HL-60 (cell line): ENCODE results near the gene PPP2R5C.

Experiments
- GABPA ChIP-seq: IDR thresholded peaks from 2 replicates; pipeline ENCODE4 v1.6.1; 2012; ENCODE audit warnings: low read depth
- POLR2AphosphoS5 ChIP-seq: IDR thresholded peaks from 2 replicates; pipeline ENCODE4 v1.6.1; 2012; ENCODE audit warnings: low read depth
- SPI1 ChIP-seq: IDR thresholded peaks from 2 replicates; pipeline ENCODE4 v1.6.1; 2012; ENCODE audit warnings: low read depth, mild to moderate bottlenecking, borderline replicate concordance
- TF ChIP-seq, protein P1 (sequence below): IDR thresholded peaks from one replicate; pipeline ENCODE4 v1.5.1; 2011; ENCODE audit warnings: low read length, control low read depth, inconsistent platforms; ENCODE audit not compliant: insufficient read depth
- TF ChIP-seq, protein P2 (sequence below): IDR thresholded peaks from 2 replicates; pipeline ENCODE4 v1.6.1; 2012; ENCODE audit warnings: low read depth; ENCODE audit not compliant: insufficient replicate concordance

DNA sequence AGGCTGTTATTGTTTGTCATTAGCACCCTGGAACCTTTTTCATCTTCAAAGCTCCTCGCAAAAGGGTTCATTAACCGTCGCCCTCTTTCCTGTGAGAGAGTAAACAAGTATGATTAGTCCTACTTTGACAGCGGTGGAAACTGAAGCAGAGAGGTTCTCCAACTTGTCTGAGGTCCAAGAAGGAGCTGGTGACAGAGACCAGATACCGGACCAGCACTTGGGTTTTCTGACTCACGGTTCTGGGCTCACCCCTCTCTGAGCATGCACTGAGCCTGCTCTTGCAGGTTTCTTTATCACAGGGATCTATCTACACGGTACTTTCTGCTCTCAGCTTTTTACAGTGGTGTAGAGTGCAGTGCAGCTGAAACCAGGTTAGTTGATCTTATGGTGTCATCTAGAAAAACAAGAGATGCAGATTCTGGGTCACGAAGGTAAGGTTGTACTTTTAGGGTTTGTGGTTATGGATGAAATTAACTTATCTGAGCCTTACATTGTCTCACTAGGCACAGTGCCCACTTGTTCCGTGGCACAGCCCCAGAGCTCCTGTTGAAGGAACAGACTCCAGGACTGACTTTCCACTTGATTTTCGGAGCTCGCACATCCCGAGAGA lies 62.1 kb downstream of the PPP2R5C start:
- TF ChIP-seq, protein P1, sequence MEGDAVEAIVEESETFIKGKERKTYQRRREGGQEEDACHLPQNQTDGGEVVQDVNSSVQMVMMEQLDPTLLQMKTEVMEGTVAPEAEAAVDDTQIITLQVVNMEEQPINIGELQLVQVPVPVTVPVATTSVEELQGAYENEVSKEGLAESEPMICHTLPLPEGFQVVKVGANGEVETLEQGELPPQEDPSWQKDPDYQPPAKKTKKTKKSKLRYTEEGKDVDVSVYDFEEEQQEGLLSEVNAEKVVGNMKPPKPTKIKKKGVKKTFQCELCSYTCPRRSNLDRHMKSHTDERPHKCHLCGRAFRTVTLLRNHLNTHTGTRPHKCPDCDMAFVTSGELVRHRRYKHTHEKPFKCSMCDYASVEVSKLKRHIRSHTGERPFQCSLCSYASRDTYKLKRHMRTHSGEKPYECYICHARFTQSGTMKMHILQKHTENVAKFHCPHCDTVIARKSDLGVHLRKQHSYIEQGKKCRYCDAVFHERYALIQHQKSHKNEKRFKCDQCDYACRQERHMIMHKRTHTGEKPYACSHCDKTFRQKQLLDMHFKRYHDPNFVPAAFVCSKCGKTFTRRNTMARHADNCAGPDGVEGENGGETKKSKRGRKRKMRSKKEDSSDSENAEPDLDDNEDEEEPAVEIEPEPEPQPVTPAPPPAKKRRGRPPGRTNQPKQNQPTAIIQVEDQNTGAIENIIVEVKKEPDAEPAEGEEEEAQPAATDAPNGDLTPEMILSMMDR, result no peak
- TF ChIP-seq, protein P2, sequence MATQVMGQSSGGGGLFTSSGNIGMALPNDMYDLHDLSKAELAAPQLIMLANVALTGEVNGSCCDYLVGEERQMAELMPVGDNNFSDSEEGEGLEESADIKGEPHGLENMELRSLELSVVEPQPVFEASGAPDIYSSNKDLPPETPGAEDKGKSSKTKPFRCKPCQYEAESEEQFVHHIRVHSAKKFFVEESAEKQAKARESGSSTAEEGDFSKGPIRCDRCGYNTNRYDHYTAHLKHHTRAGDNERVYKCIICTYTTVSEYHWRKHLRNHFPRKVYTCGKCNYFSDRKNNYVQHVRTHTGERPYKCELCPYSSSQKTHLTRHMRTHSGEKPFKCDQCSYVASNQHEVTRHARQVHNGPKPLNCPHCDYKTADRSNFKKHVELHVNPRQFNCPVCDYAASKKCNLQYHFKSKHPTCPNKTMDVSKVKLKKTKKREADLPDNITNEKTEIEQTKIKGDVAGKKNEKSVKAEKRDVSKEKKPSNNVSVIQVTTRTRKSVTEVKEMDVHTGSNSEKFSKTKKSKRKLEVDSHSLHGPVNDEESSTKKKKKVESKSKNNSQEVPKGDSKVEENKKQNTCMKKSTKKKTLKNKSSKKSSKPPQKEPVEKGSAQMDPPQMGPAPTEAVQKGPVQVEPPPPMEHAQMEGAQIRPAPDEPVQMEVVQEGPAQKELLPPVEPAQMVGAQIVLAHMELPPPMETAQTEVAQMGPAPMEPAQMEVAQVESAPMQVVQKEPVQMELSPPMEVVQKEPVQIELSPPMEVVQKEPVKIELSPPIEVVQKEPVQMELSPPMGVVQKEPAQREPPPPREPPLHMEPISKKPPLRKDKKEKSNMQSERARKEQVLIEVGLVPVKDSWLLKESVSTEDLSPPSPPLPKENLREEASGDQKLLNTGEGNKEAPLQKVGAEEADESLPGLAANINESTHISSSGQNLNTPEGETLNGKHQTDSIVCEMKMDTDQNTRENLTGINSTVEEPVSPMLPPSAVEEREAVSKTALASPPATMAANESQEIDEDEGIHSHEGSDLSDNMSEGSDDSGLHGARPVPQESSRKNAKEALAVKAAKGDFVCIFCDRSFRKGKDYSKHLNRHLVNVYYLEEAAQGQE, result no peak
- no peak for TF ChIP-seq POLR2AphosphoS5
- TF ChIP-seq SPI1, result no peak
- no peak for TF ChIP-seq GABPA
